Embryonic facial prominence (tissue), 1 donor: Measurements from ENCODE around the gene TSPAN4.

Source experiments
- DNase-seq: peaks from one replicate; pipeline ENCODE4 v3.0.0-alpha.2; 2016; ENCODE audit errors: extremely low spot score

Gene TSPAN4

GRCh38 chr11:865462-866430, 23.1 kb downstream of the TSPAN4 start:
- DNase-seq = no peak

GRCh38 chr11:866481-866880, 23.8 kb downstream of the TSPAN4 start:
- no peak for DNase-seq

GRCh38 chr11:867856-868358, 25.3 kb downstream of the TSPAN4 start:
- DNase-seq = no peak

- no peak for DNase-seq
Measured at GRCh38 chr11:868394-868793, 25.7 kb downstream of the TSPAN4 start.

GRCh38 chr11:868802-869201, 26.1 kb downstream of the TSPAN4 start:
- no peak for DNase-seq

- DNase-seq = no peak
Measured at GRCh38 chr11:869399-870126, 26.9 kb downstream of the TSPAN4 start.

- DNase-seq = no peak
Measured at GRCh38 chr11:870127-870413, 27.4 kb downstream of the TSPAN4 start.

GRCh38 chr11:870418-870817, 27.8 kb downstream of the TSPAN4 start:
- no peak for DNase-seq

- DNase-seq = no peak
Measured at GRCh38 chr11:871472-871871, 28.8 kb downstream of the TSPAN4 start.

- no peak for DNase-seq
Measured at GRCh38 chr11:872799-873198, 30.1 kb downstream of the TSPAN4 start.

- no peak for DNase-seq
Measured at GRCh38 chr11:873706-874105, 31.1 kb downstream of the TSPAN4 start.

GRCh38 chr11:875203-875602, 32.6 kb downstream of the TSPAN4 start:
- DNase-seq = no peak

GRCh38 chr11:875769-876301, 33.2 kb downstream of the TSPAN4 start:
- no peak for DNase-seq

GRCh38 chr11:876545-876944, 33.9 kb downstream of the TSPAN4 start:
- no peak for DNase-seq

GRCh38 chr11:877565-877964, 34.9 kb downstream of the TSPAN4 start:
- DNase-seq = no peak

GRCh38 chr11:880447-880846, 37.8 kb downstream of the TSPAN4 start:
- DNase-seq = no peak

- no peak for DNase-seq
Measured at GRCh38 chr11:882596-882995, 39.9 kb downstream of the TSPAN4 start.

GRCh38 chr11:883527-883926, 40.9 kb downstream of the TSPAN4 start:
- no peak for DNase-seq

GRCh38 chr11:884578-885070, 42.0 kb downstream of the TSPAN4 start:
- no peak for DNase-seq

GRCh38 chr11:886568-886967, 43.9 kb downstream of the TSPAN4 start:
- DNase-seq = no peak

- DNase-seq = no peak
Measured at GRCh38 chr11:887589-887988, 44.9 kb downstream of the TSPAN4 start.
